ENCODE measurements around the gene ZNF821. TPM values are rescaled to one million over a fixed set of nuclear protein-coding genes. Genes with fewer than 3 reads are reported as not detected.

ZNF821 gene
- total RNA-seq, 2 donors from 2014 or later, result 6.3 to 10.1 TPM

GRCh38 chr16:71855937-71856662 lies 27.9 kb downstream of the ZNF821 start:
- DNase-seq, result no peak
- H3K9me3 ChIP-seq, result no peaks in the 10 kb centered on the region
- intact Hi-C loops (cut with DNase I), result no loop called here
- H3K4me1 ChIP-seq, result no peaks in the 10 kb centered on the region
- no peak overlapping the region for H3K9ac ChIP-seq (ENCODE audit: low read depth in 2 of 2, low read length in 2 of 2)
- no peak for TF ChIP-seq CTCF (IDR thresholded peaks at IDR 0.05)
- H3K27me3 ChIP-seq, result no peaks in the 10 kb centered on the region
- H3K27ac ChIP-seq, result no peak overlapping the region
- no peaks in the 10 kb centered on the region for H3K36me3 ChIP-seq
- no peak overlapping the region for H3K4me3 ChIP-seq

- Histone ChIP-seq H3K9ac (ENCODE audit: low read depth in 2 of 2, low read length in 2 of 2) (no peak overlapping the region), H3K27ac (no peak overlapping the region), H3K9me3 (no peaks in the 10 kb centered on the region), H3K27me3 (no peaks in the 10 kb centered on the region), H3K4me1 (no peaks in the 10 kb centered on the region), H3K4me3 (no peak overlapping the region), H3K36me3 (no peaks in the 10 kb centered on the region)
- intact Hi-C loops (cut with DNase I), result no loop called here
- no peak for DNase-seq
- no peak for TF ChIP-seq CTCF (IDR thresholded peaks at IDR 0.05)
Observed at GRCh38 chr16:71854369-71854948, 29.5 kb downstream of the ZNF821 start.

- H3K27me3 ChIP-seq, result no peaks in the 10 kb centered on the region
- H3K4me3 ChIP-seq, result no peak overlapping the region
- no peak for TF ChIP-seq CTCF (IDR thresholded peaks at IDR 0.05)
- no peaks in the 10 kb centered on the region for H3K4me1 ChIP-seq
- H3K9me3 ChIP-seq, result no peaks in the 10 kb centered on the region
- H3K36me3 ChIP-seq, result no peaks in the 10 kb centered on the region
- intact Hi-C loops (cut with DNase I), result no loop called here
- H3K27ac ChIP-seq, result no peak overlapping the region
- no peak for DNase-seq
- H3K9ac ChIP-seq (ENCODE audit: low read depth in 2 of 2, low read length in 2 of 2), result no peak overlapping the region
Observed at GRCh38 chr16:71853413-71853812, 30.6 kb downstream of the ZNF821 start.

- no peak for TF ChIP-seq CTCF (IDR thresholded peaks at IDR 0.05)
- no peaks in the 10 kb centered on the region for H3K36me3 ChIP-seq
- intact Hi-C loops (cut with DNase I), result no loop called here
- H3K27ac ChIP-seq, result no peak overlapping the region
- H3K9ac ChIP-seq (ENCODE audit: low read depth in 2 of 2, low read length in 2 of 2), result no peak overlapping the region
- no peak for DNase-seq
- no peak overlapping the region for H3K4me3 ChIP-seq
- H3K9me3 ChIP-seq, result no peaks in the 10 kb centered on the region
- no peaks in the 10 kb centered on the region for H3K27me3 ChIP-seq
- no peaks in the 10 kb centered on the region for H3K4me1 ChIP-seq
Observed at GRCh38 chr16:71852561-71852960, 31.4 kb downstream of the ZNF821 start.

- H3K9ac ChIP-seq (ENCODE audit: low read depth in 2 of 2, low read length in 2 of 2), result no peak overlapping the region
- intact Hi-C loops (cut with DNase I), result no loop called here
- no peaks in the 10 kb centered on the region for H3K36me3 ChIP-seq
- no peaks in the 10 kb centered on the region for H3K4me1 ChIP-seq
- no peaks in the 10 kb centered on the region for H3K9me3 ChIP-seq
- H3K4me3 ChIP-seq, result no peak overlapping the region
- H3K27ac ChIP-seq, result no peak overlapping the region
- TF ChIP-seq CTCF (IDR thresholded peaks at IDR 0.05), result no peak
- no peaks in the 10 kb centered on the region for H3K27me3 ChIP-seq
- no peak for DNase-seq
Observed at GRCh38 chr16:71852158-71852557, 31.8 kb downstream of the ZNF821 start.
